Neural progenitor cell (in vitro differentiated cells): Measurements from ENCODE around the gene ARHGAP26. TPM values are rescaled to one million over a fixed set of nuclear protein-coding genes. Genes with fewer than 3 reads are reported as not detected.

Experiments used
- DNase-seq: peaks from one replicate; pipeline ENCODE4 v3.0.0-alpha.2; 2016; ENCODE audit warnings: low spot score
- H2AFZ ChIP-seq: fragments of 200-600 bp; sonication (generic); replicated peaks from 2 replicates; pipeline ENCODE4 v1.6.1; 2016; ENCODE audit warnings: antibody characterized with exemption
- H3F3A ChIP-seq: fragments of 200-600 bp; sonication (generic); 2 replicates; pipeline ENCODE4 v1.6.1; 2016; ENCODE audit warnings: antibody characterized with exemption, low read depth
- H3K27ac ChIP-seq: fragments of 200-600 bp; sonication (generic); 2 replicates; pipeline ENCODE4 v1.5.1; 2016; ENCODE audit warnings: mild to moderate bottlenecking
- H3K27me3 ChIP-seq: fragments of 200-600 bp; sonication (generic); 2 replicates; pipeline ENCODE4 v1.6.1; 2016; ENCODE audit warnings: mild to moderate bottlenecking, moderate library complexity
- H3K36me3 ChIP-seq: fragments of 200-600 bp; sonication (generic); 2 replicates; pipeline ENCODE4 v1.5.1; 2016
- H3K4me1 ChIP-seq: fragments of 200-600 bp; sonication (generic); 2 replicates; pipeline ENCODE4 v1.6.1; 2016; ENCODE audit warnings: mixed run types
- H3K4me2 ChIP-seq: fragments of 200-600 bp; sonication (generic); 2 replicates; pipeline ENCODE4 v1.6.1; 2016
- H3K4me3 ChIP-seq: fragments of 200-600 bp; sonication (generic); 2 replicates; pipeline ENCODE4 v1.5.1; 2016
- H3K79me2 ChIP-seq: fragments of 200-600 bp; sonication (generic); 2 replicates; pipeline ENCODE4 v1.6.1; 2016; ENCODE audit warnings: low read depth
- H3K9ac ChIP-seq: fragments of 200-600 bp; sonication (generic); 2 replicates; pipeline ENCODE4 v1.6.1; 2016
- H3K9me3 ChIP-seq: fragments of 200-600 bp; sonication (generic); 2 replicates; pipeline ENCODE4 v1.5.1; 2016; ENCODE audit warnings: low read depth
- H4K20me1 ChIP-seq: fragments of 200-600 bp; sonication (generic); 2 replicates; pipeline ENCODE4 v1.6.1; 2016; ENCODE audit warnings: low read depth
- H3K27ac Mint-ChIP-seq: 3 replicates; pipeline ENCODE4 v1.8.0; 2021; ENCODE audit warnings: mixed read lengths
- H3K27me3 Mint-ChIP-seq: 2 replicates; pipeline ENCODE4 v1.8.0; 2022; ENCODE audit warnings: low read depth, mild to moderate bottlenecking, inconsistent platforms, moderate library complexity, mixed read lengths; ENCODE audit not compliant: insufficient read depth
- H3K36me3 Mint-ChIP-seq: 3 replicates; pipeline ENCODE4 v1.8.0; 2021; ENCODE audit warnings: mixed read lengths
- H3K4me1 Mint-ChIP-seq: 3 replicates; pipeline ENCODE4 v1.8.0; 2021; ENCODE audit warnings: mixed read lengths
- H3K4me3 Mint-ChIP-seq: 3 replicates; pipeline ENCODE4 v1.8.0; 2021; ENCODE audit warnings: mild to moderate bottlenecking, moderate library complexity, mixed read lengths
- H3K9me3 Mint-ChIP-seq: 3 replicates; pipeline ENCODE4 v1.8.0; 2020; ENCODE audit warnings: mixed read lengths
- EZH2 ChIP-seq: fragments of 200-600 bp; sonication (generic); IDR thresholded peaks from 2 replicates; pipeline ENCODE4 v1.6.1; 2017; ENCODE audit warnings: antibody characterized with exemption, mild to moderate bottlenecking, moderate library complexity
- EZH2phosphoT487 ChIP-seq: fragments of 200-600 bp; sonication (generic); IDR thresholded peaks from 2 replicates; pipeline ENCODE4 v1.6.1; 2017; ENCODE audit warnings: antibody characterized with exemption
- total RNA-seq: library from RNA; depleted of rRNA; stranded (reverse); fragments of >200 nt; gene quantifications from 2 replicates; pipeline ENCODE4 v1.2.3, GENCODE V29; 2015; ENCODE audit warnings: low replicate concordance
- TF ChIP-seq, protein P1 (sequence below): fragments of 200-600 bp; sonication (generic); IDR thresholded peaks from 2 replicates; pipeline ENCODE4 v1.5.1; 2017; ENCODE audit warnings: antibody characterized with exemption, mild to moderate bottlenecking

ARHGAP26 gene
- total RNA-seq, 1 donor from 2014 or later: 7.0 TPM

DNA sequence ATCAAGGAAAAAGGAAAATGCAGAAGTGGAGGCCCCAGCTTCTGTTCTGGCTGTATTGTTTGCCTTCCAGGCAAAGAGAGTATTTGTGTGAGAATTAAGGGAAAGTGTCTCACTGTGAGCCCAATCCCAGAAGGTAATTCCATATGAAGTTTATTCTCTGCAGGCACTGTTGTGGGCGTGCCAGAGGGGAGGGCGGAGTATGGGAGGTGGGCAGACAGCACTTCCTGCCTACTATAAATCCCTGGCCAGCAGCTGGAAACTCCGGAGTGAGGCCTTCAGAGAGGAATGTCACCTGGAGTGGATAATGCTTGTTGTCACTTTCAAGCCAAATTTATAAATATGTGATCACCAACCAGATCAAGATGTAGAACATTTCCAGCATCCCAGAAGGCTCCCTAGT is 209.5 kb downstream of the ARHGAP26 start:
- no peaks in the 10 kb centered on the region for H3K27me3 ChIP-seq
- H3K27ac Mint-ChIP-seq: no peak overlapping the region
- no peaks in the 10 kb centered on the region for H3K27me3 Mint-ChIP-seq
- no peak overlapping the region for H3K4me3 ChIP-seq
- H3K79me2 ChIP-seq: no peaks in the 10 kb centered on the region
- H3K4me1 Mint-ChIP-seq: peaks cover 41% of the 10 kb centered on the region
- no peaks in the 10 kb centered on the region for H3K36me3 ChIP-seq
- no peak overlapping the region for H3K9ac ChIP-seq
- H4K20me1 ChIP-seq: no peaks in the 10 kb centered on the region
- H3K4me2 ChIP-seq: no peak overlapping the region
- TF ChIP-seq EZH2 (no peak), EZH2phosphoT487 (no peak)
- TF ChIP-seq, protein P1, sequence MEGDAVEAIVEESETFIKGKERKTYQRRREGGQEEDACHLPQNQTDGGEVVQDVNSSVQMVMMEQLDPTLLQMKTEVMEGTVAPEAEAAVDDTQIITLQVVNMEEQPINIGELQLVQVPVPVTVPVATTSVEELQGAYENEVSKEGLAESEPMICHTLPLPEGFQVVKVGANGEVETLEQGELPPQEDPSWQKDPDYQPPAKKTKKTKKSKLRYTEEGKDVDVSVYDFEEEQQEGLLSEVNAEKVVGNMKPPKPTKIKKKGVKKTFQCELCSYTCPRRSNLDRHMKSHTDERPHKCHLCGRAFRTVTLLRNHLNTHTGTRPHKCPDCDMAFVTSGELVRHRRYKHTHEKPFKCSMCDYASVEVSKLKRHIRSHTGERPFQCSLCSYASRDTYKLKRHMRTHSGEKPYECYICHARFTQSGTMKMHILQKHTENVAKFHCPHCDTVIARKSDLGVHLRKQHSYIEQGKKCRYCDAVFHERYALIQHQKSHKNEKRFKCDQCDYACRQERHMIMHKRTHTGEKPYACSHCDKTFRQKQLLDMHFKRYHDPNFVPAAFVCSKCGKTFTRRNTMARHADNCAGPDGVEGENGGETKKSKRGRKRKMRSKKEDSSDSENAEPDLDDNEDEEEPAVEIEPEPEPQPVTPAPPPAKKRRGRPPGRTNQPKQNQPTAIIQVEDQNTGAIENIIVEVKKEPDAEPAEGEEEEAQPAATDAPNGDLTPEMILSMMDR: no peak
- H3K4me1 ChIP-seq: peaks cover 35% of the 10 kb centered on the region
- no peak overlapping the region for H3K27ac ChIP-seq
- H2AFZ ChIP-seq: no peak overlapping the region
- no peaks in the 10 kb centered on the region for H3K9me3 ChIP-seq
- H3K9me3 Mint-ChIP-seq: no peaks in the 10 kb centered on the region
- no peak overlapping the region for H3K4me3 Mint-ChIP-seq
- H3K36me3 Mint-ChIP-seq: peaks cover 2% of the 10 kb centered on the region
- peaks cover 21% of the 10 kb centered on the region for H3F3A ChIP-seq
- no peak for DNase-seq

DNA sequence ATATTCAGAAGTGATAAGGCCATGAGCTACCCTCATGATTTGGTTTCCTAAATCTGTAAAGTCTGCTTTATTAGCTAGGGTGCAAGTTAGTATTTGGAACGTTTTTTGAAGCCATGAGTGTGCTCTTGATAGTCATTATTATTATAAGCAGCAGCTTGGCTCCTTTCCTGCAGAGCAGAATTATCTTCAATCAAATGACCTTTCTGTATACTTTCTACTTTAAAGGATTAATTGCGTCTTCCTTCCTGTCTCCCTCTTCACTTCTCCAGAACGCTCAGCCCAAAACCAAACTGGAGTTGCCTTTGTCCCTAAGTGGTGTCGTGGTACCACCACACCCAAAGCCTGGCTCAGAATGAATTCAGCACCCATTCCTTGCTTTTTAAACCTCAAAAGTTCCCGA is 211.3 kb downstream of the ARHGAP26 start:
- Histone ChIP-seq H3K36me3 (no peaks in the 10 kb centered on the region), H4K20me1 (no peaks in the 10 kb centered on the region), H3K4me1 (peaks cover 35% of the 10 kb centered on the region), H3K4me3 (no peak overlapping the region), H3K79me2 (no peaks in the 10 kb centered on the region), H3K4me2 (peak overlapping the region; percentile 58), H3K9me3 (no peaks in the 10 kb centered on the region), H3K9ac (no peak overlapping the region), H3K27ac (no peak overlapping the region), H3K27me3 (no peaks in the 10 kb centered on the region), H2AFZ (no peak overlapping the region), H3F3A (peaks cover 21% of the 10 kb centered on the region)
- Mint-ChIP-seq H3K4me3 (no peak overlapping the region), H3K27me3 (no peaks in the 10 kb centered on the region), H3K4me1 (peaks cover 41% of the 10 kb centered on the region), H3K27ac (peak overlapping the region; percentile 48), H3K36me3 (peaks cover 2% of the 10 kb centered on the region), H3K9me3 (peaks cover 2% of the 10 kb centered on the region)
- peak; percentile 1 for DNase-seq
- TF ChIP-seq, protein P1: no peak
- TF ChIP-seq EZH2phosphoT487: no peak
- TF ChIP-seq EZH2: no peak

DNA sequence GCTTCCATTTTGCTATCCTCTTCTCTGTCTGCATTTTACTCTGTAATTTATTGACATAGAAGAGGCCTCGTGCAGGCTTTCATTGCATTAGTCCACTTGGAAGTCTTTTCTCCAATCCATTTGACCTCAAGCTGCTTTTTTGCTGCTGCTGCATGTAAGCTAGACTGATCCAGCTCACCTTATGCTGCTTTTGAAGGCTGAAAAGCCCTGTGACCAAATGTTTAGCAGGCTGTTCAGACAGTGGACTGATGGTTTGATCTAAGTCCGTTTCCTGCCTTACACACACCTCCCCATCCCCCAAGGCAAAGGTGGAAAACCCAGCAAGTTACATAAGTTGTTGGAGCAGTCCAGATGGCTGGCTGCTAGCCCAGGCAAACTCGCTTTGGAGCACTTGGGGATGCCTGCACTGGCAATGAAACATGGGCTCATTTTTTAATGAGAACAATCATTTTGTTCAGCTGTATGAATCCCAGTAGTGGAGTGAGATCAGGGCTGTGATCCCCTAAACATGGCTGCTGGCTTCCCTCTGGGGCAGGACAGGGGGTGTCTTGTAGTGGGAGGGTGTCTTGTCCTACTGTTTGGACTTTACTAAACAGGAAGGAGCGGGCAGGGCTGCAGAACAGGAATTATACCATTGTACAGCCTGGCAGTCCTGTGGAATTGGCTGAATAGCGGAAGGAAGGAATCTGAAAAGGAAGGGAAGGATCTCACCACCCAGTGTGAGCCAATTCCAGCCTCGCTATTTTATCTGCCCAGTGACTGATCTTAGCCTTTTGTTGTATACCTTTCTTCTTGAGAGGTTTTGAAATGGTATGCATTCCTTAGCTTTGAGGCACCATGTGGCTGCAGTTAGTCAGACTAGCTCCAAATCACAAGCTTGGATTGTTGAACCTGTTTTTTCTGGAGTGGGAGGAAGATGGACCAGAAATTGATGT is 212.0 kb downstream of the ARHGAP26 start:
- Histone ChIP-seq H3K9ac (no peak overlapping the region), H3K4me3 (no peak overlapping the region), H3K79me2 (no peaks in the 10 kb centered on the region), H2AFZ (no peak overlapping the region), H3K4me2 (peak overlapping the region; percentile 58), H3K9me3 (no peaks in the 10 kb centered on the region), H3K4me1 (peaks cover 35% of the 10 kb centered on the region), H3K27ac (peak overlapping the region; percentile 43), H3K36me3 (no peaks in the 10 kb centered on the region), H3K27me3 (no peaks in the 10 kb centered on the region), H4K20me1 (no peaks in the 10 kb centered on the region), H3F3A (peaks cover 21% of the 10 kb centered on the region)
- TF ChIP-seq EZH2: no peak
- peak; percentile 78 for TF ChIP-seq EZH2phosphoT487
- Mint-ChIP-seq H3K4me3 (peak overlapping the region; percentile 48), H3K36me3 (peaks cover 2% of the 10 kb centered on the region), H3K9me3 (peaks cover 6% of the 10 kb centered on the region), H3K4me1 (peaks cover 41% of the 10 kb centered on the region), H3K27ac (peak overlapping the region; percentile 95), H3K27me3 (no peaks in the 10 kb centered on the region)
- peak; percentile 69 for DNase-seq

DNA sequence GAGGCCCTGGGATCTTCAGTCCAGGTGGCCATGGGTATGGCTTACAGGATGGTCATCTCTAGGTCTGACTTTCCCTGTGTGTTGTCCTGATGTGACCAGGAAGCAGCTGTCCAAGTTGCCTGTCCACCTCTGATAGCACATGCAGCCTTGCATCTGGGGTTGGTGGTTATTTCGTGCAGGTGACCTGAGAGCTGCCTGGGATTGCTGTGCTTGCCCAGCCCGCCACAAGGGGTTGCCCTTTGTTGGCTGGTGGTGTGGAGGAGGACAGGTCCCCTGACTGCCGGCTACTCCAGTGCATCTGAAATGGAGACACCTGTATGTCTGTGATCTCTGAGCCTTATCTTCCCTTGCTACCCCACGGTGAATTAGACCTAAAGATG is 212.6 kb downstream of the ARHGAP26 start:
- Histone ChIP-seq H3K79me2 (no peaks in the 10 kb centered on the region), H3K9ac (no peak overlapping the region), H3K4me2 (peak overlapping the region; percentile 58), H3F3A (peaks cover 21% of the 10 kb centered on the region), H3K9me3 (no peaks in the 10 kb centered on the region), H3K36me3 (no peaks in the 10 kb centered on the region), H3K27me3 (no peaks in the 10 kb centered on the region), H3K4me1 (peaks cover 35% of the 10 kb centered on the region), H3K27ac (no peak overlapping the region), H4K20me1 (no peaks in the 10 kb centered on the region), H3K4me3 (no peak overlapping the region), H2AFZ (no peak overlapping the region)
- peaks cover 6% of the 10 kb centered on the region for H3K9me3 Mint-ChIP-seq
- TF ChIP-seq, protein P1: peak; percentile 40
- TF ChIP-seq EZH2: no peak
- H3K27me3 Mint-ChIP-seq: no peaks in the 10 kb centered on the region
- H3K36me3 Mint-ChIP-seq: peaks cover 2% of the 10 kb centered on the region
- DNase-seq: peak; percentile 25
- no peak overlapping the region for H3K4me3 Mint-ChIP-seq
- H3K4me1 Mint-ChIP-seq: peaks cover 41% of the 10 kb centered on the region
- peak overlapping the region; percentile 84 for H3K27ac Mint-ChIP-seq
